ENCODE measurements around the gene CYBA. TPM values are rescaled to one million over a fixed set of nuclear protein-coding genes. Genes with fewer than 3 reads are reported as not detected.
A peak's percentile ranks its signal among the peaks of the same experiment; 100 is the strongest.

Gene CYBA
- total RNA-seq, 2 experiments from 2014 or later: 359 to 601 TPM

- no TSS peak for BruUV-seq (replicated peaks)
- peak overlapping the region; percentile 90 for H3K4me3 ChIP-seq (ENCODE audit: low read depth, low read length, poor library complexity, severe bottlenecking)
Measured at GRCh38 chr16:88651989-88652761, 1.3 kb upstream of the CYBA start.

GRCh38 chr16:88651276-88651988 is 579 bp upstream of the CYBA start:
- no peak for TF ChIP-seq EZH2phosphoT487 (IDR thresholded peaks at IDR 0.05; ENCODE audit: borderline replicate concordance, low read depth, low read length)
- no peak for TF ChIP-seq CTCF (conservative IDR thresholded peaks at IDR 0.05; ENCODE audit: low read length)
- H3K27ac ChIP-seq (ENCODE audit: low read depth, low read length, poor library complexity, severe bottlenecking): peak overlapping the region; percentile 94
- BruUV-seq (replicated peaks): no TSS peak
- peak; percentile 97 for DNase-seq (ENCODE audit: low spot score)
- H2AFZ ChIP-seq (ENCODE audit: low read length): no peak overlapping the region
- peaks cover 36% of the 10 kb centered on the region for H3K4me1 ChIP-seq (ENCODE audit: insufficient read depth, low read length, poor library complexity, severe bottlenecking)
- CTCF ChIA-PET (ENCODE audit: unreplicated experiment): no interaction called here
- H4K20me1 ChIP-seq (ENCODE audit: insufficient read depth, low read length): peaks cover 17% of the 10 kb centered on the region
- H3K9me2 ChIP-seq (ENCODE audit: insufficient read depth, low read length): no peaks in the 10 kb centered on the region
- H3K4me3 ChIP-seq (ENCODE audit: low read depth, low read length, poor library complexity, severe bottlenecking): peak overlapping the region; percentile 90
- H3K9me3 ChIP-seq (ENCODE audit: low read length): no peaks in the 10 kb centered on the region
- POLR2A ChIA-PET: no interaction called here
- H3K4me2 ChIP-seq (ENCODE audit: low read length): peak overlapping the region; percentile 100
- H3K79me2 ChIP-seq (ENCODE audit: insufficient read depth, low read depth, low read length): peaks cover 31% of the 10 kb centered on the region
- intact Hi-C loops (cut with micrococcal nuclease; ENCODE audit: unreplicated experiment): loop anchor here (1.0 to 5.0 kb wide), 5 partner anchors 12 to 1006 kb away; partner anchors contain the start of genes CHMP1A, MVD and SPATA33
- peaks cover 52% of the 10 kb centered on the region for H3K36me3 ChIP-seq (ENCODE audit: insufficient read depth, low read length)

More at GRCh38 chr16:88651989-88652761, 1.3 kb upstream of the CYBA start:
- H3K9me3 ChIP-seq (ENCODE audit: low read length): no peaks in the 10 kb centered on the region
- intact Hi-C loops (cut with micrococcal nuclease; ENCODE audit: unreplicated experiment): loop anchor here (1.0 to 5.0 kb wide), 5 partner anchors 11 to 1005 kb away; partner anchors contain the start of genes CHMP1A, MVD and SPATA33
- H3K27ac ChIP-seq (ENCODE audit: low read depth, low read length, poor library complexity, severe bottlenecking): peak overlapping the region; percentile 94
- TF ChIP-seq EZH2phosphoT487 (IDR thresholded peaks at IDR 0.05; ENCODE audit: borderline replicate concordance, low read depth, low read length) (no peak), CTCF (conservative IDR thresholded peaks at IDR 0.05; ENCODE audit: low read length) (no peak)
- no peak for DNase-seq (ENCODE audit: low spot score)
- no peak overlapping the region for H2AFZ ChIP-seq (ENCODE audit: low read length)
- ChIA-PET CTCF (ENCODE audit: unreplicated experiment) (no interaction called here), POLR2A (interaction anchor here (0.5 to 0.8 kb wide), 2 partner anchors 12 to 540 kb away, joined by 3 read pairs; no protein-coding TSS in a partner anchor)
- H4K20me1 ChIP-seq (ENCODE audit: insufficient read depth, low read length): peaks cover 17% of the 10 kb centered on the region
- H3K79me2 ChIP-seq (ENCODE audit: insufficient read depth, low read depth, low read length): peaks cover 31% of the 10 kb centered on the region
- H3K36me3 ChIP-seq (ENCODE audit: insufficient read depth, low read length): peaks cover 51% of the 10 kb centered on the region
- no peaks in the 10 kb centered on the region for H3K9me2 ChIP-seq (ENCODE audit: insufficient read depth, low read length)
- peaks cover 36% of the 10 kb centered on the region for H3K4me1 ChIP-seq (ENCODE audit: insufficient read depth, low read length, poor library complexity, severe bottlenecking)
- H3K4me2 ChIP-seq (ENCODE audit: low read length): peak overlapping the region; percentile 100
